GM19240 (cell line): Measurements from ENCODE around the gene LCAT.
"Not testable (repeated sequence)": the region's sequence is repeated elsewhere in the genome, so short reads cannot be mapped to it uniquely, and the experiment has no call there.

Source experiments
- DNase-seq: peaks from one replicate; pipeline ENCODE4 v3.0.0; 2011; ENCODE audit warnings: low spot score; ENCODE audit not compliant: insufficient read length

The LCAT gene

DNA sequence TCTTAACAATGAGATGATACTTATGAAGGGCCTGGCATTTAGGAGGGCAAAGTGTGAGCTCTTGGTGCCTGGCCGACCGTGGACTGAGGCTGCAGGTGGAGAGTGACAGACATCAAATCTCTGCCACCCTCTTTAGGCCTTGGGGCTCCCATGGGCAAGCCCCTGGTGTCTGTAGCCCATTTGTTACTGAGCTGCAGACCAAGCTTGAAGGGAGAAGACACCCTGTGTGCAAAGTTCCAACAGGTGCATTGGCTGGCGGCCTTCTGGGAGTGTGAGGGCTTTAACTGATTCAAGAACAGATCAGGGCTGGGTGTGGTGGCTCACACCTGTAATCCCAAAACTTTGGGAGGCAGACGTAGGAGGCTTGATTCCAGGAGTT is 11.5 kb downstream of the LCAT start:
- DNase-seq: no peak

DNA sequence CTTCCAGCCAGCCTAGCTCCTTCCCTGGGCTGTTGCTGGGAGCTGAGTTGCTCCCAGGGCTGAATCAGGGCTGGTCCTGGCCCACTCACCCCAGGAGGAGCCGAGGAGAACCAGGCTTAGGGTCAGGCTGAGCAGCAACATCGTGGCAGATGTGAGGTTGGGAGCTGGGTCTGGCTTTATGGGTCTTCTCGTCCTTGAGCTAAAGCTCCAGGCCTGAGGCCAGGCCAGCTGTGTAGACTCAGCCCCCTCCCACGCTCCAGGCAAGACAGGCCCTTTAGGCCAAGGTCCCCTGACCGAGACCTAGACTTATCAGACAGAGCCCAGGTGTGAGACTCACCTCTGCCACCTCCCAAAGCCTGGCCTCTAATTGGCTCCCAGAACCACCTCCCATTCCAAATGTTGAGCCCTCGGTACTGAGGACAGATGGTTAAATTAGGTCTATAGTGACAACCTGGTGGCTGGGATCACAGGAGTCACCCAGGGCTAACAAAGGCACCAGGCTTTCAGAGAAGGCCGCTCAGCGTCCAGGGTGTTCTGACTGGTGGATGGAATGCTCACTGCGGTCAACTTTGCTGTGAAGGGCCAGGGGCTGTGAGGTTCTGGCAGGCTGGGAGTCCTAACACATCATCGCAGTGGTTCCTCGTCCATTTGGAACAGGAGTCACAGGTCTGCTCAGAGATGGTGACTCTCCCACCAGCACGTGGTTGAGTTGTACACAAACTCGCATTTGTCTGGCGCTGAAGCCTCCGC is 12.0 kb downstream of the LCAT start, which contains the start of gene CTRL:
Gene CTRL (minus strand): TSS at position 151 of the 750 bp plus-strand sequence. CDS start 10 bp downstream, at position 141.
- DNase-seq: no peak

DNA sequence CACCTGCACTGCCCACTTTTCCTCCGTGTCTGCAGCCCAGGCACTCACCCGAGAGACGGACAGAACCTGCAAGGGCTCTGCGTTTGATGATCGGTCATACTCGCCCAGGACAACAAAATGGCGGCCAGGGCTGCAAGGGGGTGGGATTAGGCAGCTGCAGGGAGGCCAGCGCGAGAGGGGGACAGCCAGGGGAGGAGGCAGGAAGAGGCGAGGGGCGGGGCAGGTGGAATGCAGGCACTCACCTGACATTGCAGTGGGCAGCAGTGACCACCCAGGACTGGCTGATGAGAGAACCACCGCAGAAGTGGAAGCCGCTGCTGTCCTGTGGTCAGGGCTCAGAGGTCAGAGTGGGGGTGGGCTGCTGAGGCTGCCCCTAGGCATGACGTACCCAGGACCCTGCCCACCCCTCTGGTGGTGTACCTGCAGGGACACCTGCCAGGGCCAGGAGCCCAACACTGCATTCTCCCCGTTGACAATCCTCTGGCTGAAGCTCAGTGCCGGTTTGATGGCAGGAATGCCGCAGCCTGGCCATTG is 13.2 kb downstream of the LCAT start:
- no peak for DNase-seq

DNA sequence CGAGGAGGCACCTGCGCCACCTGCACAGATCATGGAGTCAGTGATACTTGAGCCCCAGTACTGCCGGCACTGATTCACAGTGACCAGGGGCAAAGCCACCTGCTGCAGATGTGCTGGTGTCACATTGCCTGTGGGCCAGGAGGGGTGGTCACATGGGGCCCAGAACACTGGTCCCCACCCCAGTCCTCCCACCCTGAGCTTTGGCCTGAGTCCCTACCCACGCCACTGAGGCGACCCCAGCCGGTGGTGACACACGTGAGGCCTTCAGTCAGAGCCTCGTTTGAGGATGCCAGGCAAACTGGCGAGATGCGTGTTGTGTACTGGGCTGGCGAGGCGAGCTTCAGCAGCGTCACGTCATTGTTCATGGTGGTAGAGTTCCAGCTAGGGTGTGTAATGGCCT is 13.7 kb downstream of the LCAT start:
- no peak for DNase-seq

DNA sequence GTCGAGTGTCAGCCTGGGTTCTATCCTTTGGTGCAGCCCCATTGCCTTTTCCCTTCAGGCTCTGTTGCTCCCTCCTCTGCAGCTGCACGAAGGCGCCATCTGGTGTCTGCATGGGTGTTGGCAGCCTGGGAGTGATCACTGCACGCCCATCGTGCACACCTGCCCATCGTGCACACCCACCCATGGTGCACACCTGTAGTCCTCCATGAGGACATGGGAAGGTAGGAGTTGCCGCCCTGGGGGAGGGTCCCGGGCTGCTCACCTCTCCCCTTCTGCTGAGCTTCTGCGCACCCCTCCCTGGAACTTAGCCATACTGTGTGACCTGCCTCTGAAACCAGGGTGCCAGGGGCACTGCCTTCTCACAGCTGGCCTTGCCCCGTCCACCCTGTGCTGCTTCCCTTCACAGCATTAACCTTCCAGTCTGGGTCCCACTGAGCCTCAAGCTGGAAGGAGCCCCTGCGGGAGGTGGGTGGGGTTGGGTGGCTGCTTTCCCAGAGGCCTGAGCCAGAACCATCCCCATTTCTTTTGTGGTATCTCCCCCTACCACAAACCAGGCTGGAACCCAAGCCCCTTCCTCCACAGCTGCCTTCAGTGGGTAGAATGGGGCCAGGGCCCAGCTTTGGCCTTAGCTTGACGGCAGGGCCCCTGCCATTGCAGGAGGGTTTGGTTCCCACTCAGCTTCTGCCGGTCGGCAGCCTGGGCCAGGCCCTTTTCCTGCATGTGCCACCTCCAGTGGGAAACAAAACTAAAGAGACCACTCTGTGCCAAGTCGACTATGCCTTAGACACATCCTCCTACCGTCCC is 15.2 kb downstream of the LCAT start:
- DNase-seq: peak; percentile 56

DNA sequence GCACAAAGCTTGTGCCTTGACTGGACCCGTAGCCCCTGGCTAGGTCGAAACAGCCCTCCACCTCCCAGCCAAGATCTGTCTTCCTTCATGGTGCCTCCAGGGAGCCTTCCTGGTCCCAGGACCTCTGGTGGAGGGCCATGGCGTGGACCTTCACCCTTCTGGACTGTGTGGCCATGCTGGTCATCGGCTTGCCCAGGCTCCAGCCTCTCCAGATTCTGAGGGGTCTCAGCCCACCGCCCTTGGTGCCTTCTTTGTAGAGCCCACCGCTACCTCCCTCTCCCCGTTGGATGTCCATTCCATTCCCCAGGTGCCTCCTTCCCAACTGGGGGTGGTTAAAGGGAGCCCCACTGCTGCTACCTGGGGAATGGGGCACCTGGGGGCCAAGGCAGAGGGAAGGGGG is 15.8 kb downstream of the LCAT start:
- DNase-seq: no peak

DNA sequence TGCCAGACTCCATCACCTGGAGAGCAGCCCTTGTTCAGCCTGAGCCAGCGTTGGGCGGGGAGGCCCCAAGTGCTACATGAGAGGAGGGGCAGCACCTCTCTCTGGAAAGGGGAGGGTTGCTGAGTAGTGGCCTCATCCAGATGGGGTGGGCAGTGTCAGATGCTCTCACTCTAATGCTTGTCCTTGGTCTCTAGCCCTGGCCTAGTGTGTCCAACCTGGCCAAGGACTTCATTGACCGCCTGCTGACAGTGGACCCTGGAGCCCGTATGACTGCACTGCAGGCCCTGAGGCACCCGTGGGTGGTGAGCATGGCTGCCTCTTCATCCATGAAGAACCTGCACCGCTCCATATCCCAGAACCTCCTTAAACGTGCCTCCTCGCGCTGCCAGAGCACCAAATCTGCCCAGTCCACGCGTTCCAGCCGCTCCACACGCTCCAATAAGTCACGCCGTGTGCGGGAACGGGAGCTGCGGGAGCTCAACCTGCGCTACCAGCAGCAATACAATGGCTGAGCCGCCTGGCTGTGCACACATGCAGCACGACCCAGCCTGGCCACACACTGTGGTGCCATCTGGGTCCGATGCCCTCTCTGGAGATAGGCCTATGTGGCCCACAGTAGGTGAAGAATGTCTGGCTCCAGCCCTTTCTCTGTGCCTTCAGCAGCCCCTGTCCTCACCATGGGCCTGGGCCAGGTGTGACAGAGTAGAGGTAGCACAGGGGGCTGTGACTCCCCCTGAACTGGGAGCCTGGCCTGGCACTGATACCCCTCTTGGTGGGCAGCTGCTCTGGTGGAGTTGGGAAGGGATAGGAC is 16.6 kb downstream of the LCAT start:
- no peak for DNase-seq

GRCh38 chr16:67926181-67926750 is 17.7 kb downstream of the LCAT start:
- no peak for DNase-seq

GRCh38 chr16:67924140-67924906 is 19.6 kb downstream of the LCAT start:
- DNase-seq: no peak

GRCh38 chr16:67923414-67924116 is 20.4 kb downstream of the LCAT start:
- no peak for DNase-seq

GRCh38 chr16:67922740-67923139 is 21.2 kb downstream of the LCAT start:
- no peak for DNase-seq

GRCh38 chr16:67922221-67922620 is 21.7 kb downstream of the LCAT start:
- DNase-seq: no peak

- DNase-seq: no peak
These were observed 24.2 kb downstream of the LCAT start for GRCh38 chr16:67919622-67920221.

DNA sequence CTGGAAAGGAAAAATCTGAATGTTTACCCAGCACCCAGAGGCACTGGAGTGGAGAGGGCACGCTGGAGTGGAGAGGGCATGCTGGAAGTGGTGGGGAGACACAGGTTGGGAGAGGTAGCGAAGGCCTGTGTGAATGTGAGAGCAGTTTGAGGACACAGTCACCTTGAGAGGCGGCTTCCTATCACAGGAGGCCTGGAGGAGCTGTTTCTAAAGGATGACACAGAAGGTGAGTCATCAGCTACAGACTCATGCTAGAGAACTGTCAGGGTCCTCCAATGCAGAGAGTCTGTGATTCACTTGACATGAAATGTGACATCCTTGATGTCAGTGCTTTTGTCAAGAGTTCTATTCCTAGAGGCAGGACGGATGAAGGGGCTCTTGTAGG is 26.1 kb downstream of the LCAT start:
- no peak for DNase-seq

DNA sequence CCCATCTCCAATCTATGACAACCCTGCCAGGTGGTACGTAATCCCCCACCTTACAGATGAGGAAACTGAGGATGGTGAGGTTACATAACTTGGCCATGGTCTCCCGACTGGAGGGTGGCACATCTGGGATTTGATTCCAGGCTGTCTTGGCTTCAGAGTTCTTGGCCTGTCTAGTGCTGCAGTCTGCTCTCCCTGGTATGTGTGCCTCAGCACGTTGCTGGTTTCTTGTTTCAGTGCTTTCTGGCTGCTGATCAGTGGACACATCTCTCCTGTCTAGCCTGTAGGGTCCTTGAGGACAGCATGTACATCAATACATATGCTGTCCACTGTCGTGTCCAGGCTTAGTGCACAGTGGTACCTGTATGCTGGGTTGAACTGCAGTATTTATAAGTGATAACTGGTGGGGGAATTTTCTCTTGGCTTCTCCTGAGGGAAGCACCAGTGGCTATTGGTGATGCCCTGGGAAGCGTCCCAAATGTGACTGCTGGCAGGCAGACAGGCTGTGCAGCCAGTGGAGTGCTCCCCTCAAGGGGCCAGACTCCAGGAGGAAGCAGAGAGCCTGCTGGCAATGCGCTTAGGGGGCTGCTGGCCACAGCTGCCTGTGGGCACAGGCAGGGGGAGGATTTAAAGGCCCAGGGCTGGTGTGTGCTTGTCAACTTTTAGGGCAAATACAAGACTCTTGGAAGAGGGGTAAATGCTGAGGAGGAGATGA is 26.6 kb downstream of the LCAT start:
- DNase-seq: no peak

DNA sequence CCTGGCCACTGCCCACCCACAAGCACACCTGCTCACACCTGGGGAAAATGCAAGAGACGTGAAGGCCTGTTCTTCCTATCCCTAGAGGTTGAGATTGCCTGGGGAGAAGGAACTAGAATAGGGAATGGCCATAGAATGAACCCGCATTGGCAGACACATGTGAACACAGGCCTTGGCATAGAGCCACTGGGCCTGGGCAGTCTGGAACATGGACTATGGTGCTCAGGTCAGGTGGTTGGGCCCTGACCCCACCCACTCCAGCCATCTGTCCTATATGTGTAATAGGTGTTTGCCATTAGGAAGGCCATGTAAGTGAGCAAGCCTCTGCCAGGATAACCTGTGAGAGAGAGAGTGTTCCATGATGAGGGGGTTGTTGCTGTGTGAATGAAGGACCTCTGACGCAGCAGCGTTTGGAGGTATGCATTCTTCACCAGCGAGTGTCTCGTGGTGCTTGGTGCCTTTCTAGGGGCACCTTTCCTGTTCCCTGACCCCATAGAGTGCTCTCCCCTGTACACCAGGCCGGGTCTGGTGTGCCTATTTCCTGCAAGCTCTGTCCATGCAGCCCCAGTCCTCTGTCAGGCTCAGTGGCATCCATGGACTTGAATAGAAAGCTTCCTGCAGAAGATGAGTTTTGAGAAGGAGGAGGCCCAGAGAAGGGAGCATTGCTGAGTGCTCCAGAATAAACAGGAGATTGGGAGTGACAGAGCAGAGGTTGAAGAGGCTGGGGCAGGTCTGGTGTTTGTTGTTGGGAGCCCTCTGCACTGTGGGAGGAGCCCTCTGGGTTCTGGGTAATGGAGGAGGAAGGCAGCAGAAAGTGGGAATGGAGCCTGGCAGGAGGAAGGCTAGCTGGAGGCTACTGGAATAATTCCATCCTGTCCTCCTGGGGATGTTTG is 27.8 kb downstream of the LCAT start:
- DNase-seq: no peak

- DNase-seq: not testable (repeated sequence)
These were observed 28.5 kb downstream of the LCAT start for GRCh38 chr16:67915496-67915769.
